K562 (cell line): ENCODE data around the gene PIANP. TPM values are rescaled to one million over a fixed set of nuclear protein-coding genes. Genes with fewer than 3 reads are reported as not detected.
"Not testable (repeated sequence)": the region's sequence is repeated elsewhere in the genome, so short reads cannot be mapped to it uniquely, and the experiment has no call there.

Experiments
- ATAC-seq: fragments of 200-7000 bp; cut with Tn5 transposase; 3 replicates; pipeline ENCODE4 v1.9.1; 2020; ENCODE audit warnings: moderate library complexity
- BruUV-seq: library from RNA; stranded (reverse); fragments of 400-500 nt; replicated peaks from 2 replicates; lab custom pipeline; 2021; lab: Mats Ljungman, UMichigan
- CTCF ChIA-PET: fragments of 300-600 bp; formaldehyde crosslinking; extraction: SDS; loops from one replicate; lab custom pipeline; 2021; ENCODE audit warnings: low intra/inter-chr PET ratio; lab: Yijun Ruan, JAX
- POLR2A ChIA-PET: fragments of 300-600, 350-650 bp; sonication (Branson Sonifier 250); formaldehyde crosslinking; extraction: SDS; loops from one replicate; lab custom pipeline; 2021; ENCODE audit warnings: antibody characterized with exemption, inconsistent platforms; lab: Yijun Ruan, JAX
- DNase-seq, 4 experiments: peaks; one replicate each; pipeline versions ENCODE4 v3.0.0 to v3.0.0-alpha.2; 2011 to 2018; ENCODE audit warnings: low spot score in 3 of 4, mixed read lengths in 3 of 4; ENCODE audit errors: extremely low read depth in 1 of 4
- FAIRE-seq: peaks from 2 replicates; lab custom pipeline; 2011; peaks lifted over from hg19 to GRCh38; lab: Jason Lieb, UNC
- H2AFZ ChIP-seq: 2 replicates; pipeline ENCODE4 v1.6.0; 2011; ENCODE audit warnings: low read depth, low read length, control low read depth, inconsistent platforms
- H3K27ac ChIP-seq: fragments of 200-600 bp; 3 replicates; pipeline ENCODE4 v1.8.0; 2011; ENCODE audit warnings: low read depth, mild to moderate bottlenecking, control low read depth, inconsistent platforms, low read length, moderate library complexity, mixed read lengths; ENCODE audit errors: extremely low read depth
- H3K27me3 ChIP-seq, 2 experiments: fragments of 300-600 bp in 1 of 2; 2 replicates in 1 of 2; 3 replicates in 1 of 2; pipeline versions ENCODE4 v1.6.0 to v1.8.0; 2011; ENCODE audit warnings: inconsistent platforms in 2 of 2, low read length in 2 of 2, mild to moderate bottlenecking in 1 of 2, mixed read lengths in 1 of 2, moderate library complexity in 1 of 2; ENCODE audit not compliant: control insufficient read depth in 2 of 2, insufficient read depth in 2 of 2
- H3K36me3 ChIP-seq: fragments of 300-600 bp; 3 replicates; pipeline ENCODE4 v1.8.0; 2011; ENCODE audit warnings: mild to moderate bottlenecking, low read length, inconsistent platforms; ENCODE audit not compliant: control insufficient read depth, insufficient read depth
- H3K4me1 ChIP-seq, 2 experiments: fragments of 200-600 bp in 1 of 2; replicated peaks in 1 of 2; 2 replicates in 1 of 2; 3 replicates in 1 of 2; pipeline versions ENCODE4 v1.5.1 to v1.8.0; 2011; ENCODE audit warnings: inconsistent platforms in 2 of 2, low read length in 2 of 2, mild to moderate bottlenecking in 1 of 2, mixed read lengths in 1 of 2, moderate library complexity in 1 of 2; ENCODE audit not compliant: control insufficient read depth in 2 of 2, insufficient read depth in 2 of 2
- H3K4me2 ChIP-seq: 2 replicates; pipeline ENCODE4 v1.6.1; 2011; ENCODE audit warnings: low read length, control low read depth, inconsistent platforms, mixed read lengths; ENCODE audit not compliant: insufficient read depth
- H3K4me3 ChIP-seq: fragments of 200-600 bp; sonication (generic), shearing (Covaris generic); 2 replicates; pipeline ENCODE4 v1.5.1; 2016; ENCODE audit warnings: control low read depth, inconsistent platforms
- H3K79me2 ChIP-seq: fragments of 200-600 bp; 3 replicates; pipeline ENCODE4 v1.8.0; 2011; ENCODE audit warnings: low read length, inconsistent platforms; ENCODE audit not compliant: control insufficient read depth, insufficient read depth
- H3K9ac ChIP-seq, 2 experiments: 2 replicates each; pipeline versions ENCODE4 v1.6.0 to v1.6.1; 2011; ENCODE audit warnings: low read depth in 2 of 2, low read length in 2 of 2, control low read depth in 1 of 2, inconsistent platforms in 1 of 2, mild to moderate bottlenecking in 1 of 2, mixed read lengths in 1 of 2; ENCODE audit not compliant: insufficient read depth in 1 of 2
- H3K9me1 ChIP-seq: one replicate; pipeline ENCODE4 v1.6.0; 2011; ENCODE audit warnings: inconsistent platforms, mild to moderate bottlenecking, low read length, moderate library complexity; ENCODE audit not compliant: control insufficient read depth, insufficient read depth
- H3K9me3 ChIP-seq: replicated peaks from 2 replicates; pipeline ENCODE4 v1.5.1; 2011; ENCODE audit warnings: low read depth, low read length, inconsistent platforms; ENCODE audit not compliant: control insufficient read depth, insufficient read depth
- H4K20me1 ChIP-seq: replicated peaks from 2 replicates; pipeline ENCODE4 v1.6.1; 2011; ENCODE audit warnings: low read length, inconsistent platforms, mixed read lengths; ENCODE audit not compliant: control insufficient read depth, insufficient read depth
- CBX5 ChIP-seq: IDR thresholded peaks from 2 replicates; pipeline ENCODE4 v1.6.1; 2014; ENCODE audit warnings: low read depth, borderline replicate concordance
- NCOA1 ChIP-seq: fragments of 450-650 bp; IDR thresholded peaks from 2 replicates; pipeline ENCODE4 v1.6.1; 2016; ENCODE audit warnings: low read depth
- NFYB ChIP-seq: IDR thresholded peaks from 2 replicates; pipeline ENCODE4 v1.6.1; 2011; ENCODE audit warnings: mild to moderate bottlenecking, moderate library complexity; ENCODE audit not compliant: insufficient read length; ENCODE audit errors: extremely low read depth
- POLR2H ChIP-seq: IDR thresholded peaks from 2 replicates; pipeline ENCODE4 v1.6.1; 2016; ENCODE audit warnings: missing genetic modification characterization, low read depth, mild to moderate bottlenecking, control low read depth, missing compliant biosample characterization, moderate library complexity
- RB1 ChIP-seq: fragments of 450-650 bp; IDR thresholded peaks from 2 replicates; pipeline ENCODE4 v1.6.1; 2017; ENCODE audit warnings: low read depth, mild to moderate bottlenecking
- XRCC3 ChIP-seq: fragments of 450-650 bp; IDR thresholded peaks from 2 replicates; pipeline ENCODE4 v1.6.1; 2017; ENCODE audit warnings: mild to moderate bottlenecking, moderate library complexity
- ZC3H4 ChIP-seq: sonication (generic); formaldehyde crosslinking; IDR thresholded peaks from 2 replicates; pipeline ENCODE4 v1.9.0; 2021; ENCODE audit warnings: missing genetic modification reagents, borderline replicate concordance
- ZSCAN32 ChIP-seq: fragments of 450-650 bp; formaldehyde crosslinking; IDR thresholded peaks from 2 replicates; pipeline ENCODE4 v1.4.0; 2020; ENCODE audit warnings: mild to moderate bottlenecking, moderate library complexity
- WGBS: fragments of 100-300 bp; shearing (Covaris generic); methylation state at CpG from one replicate; pipeline ENCODE4 v1.1.6; 2016; ENCODE audit warnings: low coverage, mixed read lengths; ENCODE audit not compliant: insufficient coverage; ENCODE audit errors: missing lambda C conversion rate; 5-methylcytosine and 5-hydroxymethylcytosine counted together
- in situ Hi-C: fragments of 300-500 bp; cut with MboI; formaldehyde crosslinking; loops from 4 replicates; pipeline ENCODE4 v1.15.0; 2018; ENCODE audit warnings: inconsistent platforms, mixed read lengths
- intact Hi-C: fragments of 100-400 bp; cut with micrococcal nuclease; formaldehyde crosslinking; loops from 2 replicates; pipeline ENCODE4 v1.14.2; 2022
- polyA plus RNA-seq, 8 experiments: library from polyadenylated mRNA; depleted of rRNA in 4 of 8; stranded (reverse) in 5 of 8; unstranded in 3 of 8; fragments of >200 nt; fragmentation: Nextera tagmentation in 2 of 8; fragmentation: Illumina TruSeq in 1 of 8; extraction: Ambion mirVana in 2 of 8; extraction: Trizol in 1 of 8; gene quantifications; 2 replicates each; pipeline versions ENCODE4 v1.2.1 to v1.2.3, GENCODE V29; 2011 to 2014; ENCODE audit warnings: inconsistent platforms in 1 of 8, missing spikeins in 1 of 8
- total RNA-seq, 7 experiments: library from RNA; depleted of rRNA in 6 of 7; stranded (reverse); fragments of >200 nt in 6 of 7; fragmentation: Illumina TruSeq in 2 of 7; extraction: Trizol in 2 of 7; gene quantifications; 2 replicates each; pipeline versions ENCODE4 v1.2.1 to v1.2.3, GENCODE V29; 2011 to 2021; ENCODE audit warnings: low replicate concordance in 1 of 7

PIANP gene
- total and polyA plus RNA-seq, 9 of the 15 experiments (the other 6 are each of a cell fraction or from before 2014, with no cell fraction given): 0.07 TPM; not detected in 8

DNA sequence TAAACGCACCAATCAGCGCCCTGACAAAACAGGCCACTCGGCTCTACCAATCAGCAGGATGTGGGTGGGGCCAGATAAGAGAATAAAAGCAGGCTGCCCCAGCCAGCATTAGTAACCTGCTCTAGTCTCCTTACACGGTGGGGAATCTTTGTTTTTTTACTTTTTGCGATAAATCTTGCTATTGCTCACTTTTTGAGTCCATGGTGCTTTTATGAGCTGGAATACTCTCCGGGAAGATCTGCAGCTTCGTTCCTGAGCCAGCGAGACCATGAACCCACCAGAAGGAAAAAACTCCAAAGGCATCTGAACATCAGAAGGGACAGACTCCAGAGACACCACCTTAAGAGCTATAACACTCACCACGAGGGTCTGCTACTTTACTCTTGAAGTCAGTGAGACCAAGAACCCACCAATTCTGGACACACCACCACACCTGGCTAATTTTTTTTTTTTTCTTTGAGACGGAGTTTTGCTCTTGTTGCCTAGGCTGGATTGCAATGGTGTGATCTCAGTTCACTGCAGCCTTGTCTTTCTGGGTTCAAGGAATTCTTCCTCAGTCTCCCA lies 16.3 kb upstream of the PIANP start (continued):
- no peak for TF ChIP-seq ZC3H4
- no peak for TF ChIP-seq ZSCAN32 (CRISPR knock-in tag)
- TF ChIP-seq CBX5: no peak
- TF ChIP-seq NCOA1: no peak
- 0 out of 2 replicates have a peak, but pooled peaks have one; percentile 39 for TF ChIP-seq POLR2H (tag)
- TF ChIP-seq RB1: no peak
- TF ChIP-seq XRCC3: no peak
- TF ChIP-seq, all 486 proteins: peak for 7

DNA sequence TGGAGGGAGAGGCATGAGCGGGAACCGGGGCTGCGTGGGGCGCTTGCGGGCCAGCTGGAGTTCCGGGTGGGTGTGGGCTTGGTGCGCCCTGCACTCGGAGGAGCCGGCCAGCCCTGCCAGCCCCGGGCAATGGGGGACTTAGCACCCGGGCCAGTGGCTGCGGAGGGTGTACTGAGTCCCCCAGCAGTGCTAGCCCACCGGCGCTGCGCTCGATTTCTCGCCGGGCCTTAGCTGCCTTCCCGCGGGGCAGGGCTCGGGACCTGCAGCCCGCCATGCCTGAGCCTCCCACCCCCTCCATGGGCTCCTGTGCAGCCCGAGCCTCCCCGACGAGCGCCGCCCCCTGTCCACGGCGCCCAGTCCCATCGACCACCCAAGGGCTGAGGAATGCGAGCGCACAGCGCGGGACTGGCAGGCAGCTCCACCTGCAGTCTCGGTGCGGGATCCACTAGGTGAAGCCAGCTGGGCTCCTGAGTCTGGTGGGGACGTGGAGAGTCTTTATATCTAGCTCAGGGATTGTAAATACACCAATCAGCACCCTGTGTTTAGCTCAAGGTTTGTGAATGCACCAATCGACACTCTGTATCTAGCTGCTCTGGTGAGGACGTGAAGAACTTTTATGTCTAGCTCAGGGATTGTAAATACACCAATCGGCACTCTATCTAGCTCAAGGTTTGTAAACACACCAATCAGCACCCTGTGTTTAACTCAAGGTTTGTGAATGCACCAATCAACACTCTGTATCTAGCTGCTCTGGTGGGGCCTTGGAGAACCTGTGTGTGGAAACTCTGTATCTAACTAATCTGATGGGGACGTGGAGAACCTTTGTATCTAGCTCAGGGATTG lies 15.6 kb upstream of the PIANP start:
- in situ Hi-C loops, CTCF ChIA-PET, ATAC-seq, H3K27me3 ChIP-seq, H3K36me3 ChIP-seq, H3K4me3 ChIP-seq, H3K9me3 ChIP-seq, intact Hi-C loops, H3K79me2 ChIP-seq, H3K9ac ChIP-seq, H3K4me2 ChIP-seq, H3K4me1 ChIP-seq, FAIRE-seq, H4K20me1 ChIP-seq, H3K9me1 ChIP-seq, H3K27ac ChIP-seq, H2AFZ ChIP-seq, BruUV-seq, DNase-seq, POLR2A ChIA-PET: not testable (repeated sequence)
- 89% methylated on average over 2 of the region's 41 CpGs for WGBS
- peak; percentile 30 for TF ChIP-seq NFYB
